ENCODE measurements around the gene SPOCK1.

The SPOCK1 gene

GRCh38 chr5:137184734-137185133, 314.4 kb downstream of the SPOCK1 start:
- Histone ChIP-seq H3K36me3 (no peaks in the 10 kb centered on the region), H3K4me3 (ENCODE audit: low read depth, low read length) (no peak overlapping the region), H3K27me3 (no peaks in the 10 kb centered on the region; the same call in 1 of the 2 replicates), H3K9me3 (no peaks in the 10 kb centered on the region), H3K4me1 (no peaks in the 10 kb centered on the region)
- TF ChIP-seq CTCF (IDR thresholded peaks at IDR 0.05; ENCODE audit: low read depth, low read length): no peak
- no peak for DNase-seq

- Histone ChIP-seq H3K27me3 (no peaks in the 10 kb centered on the region; the same call in 1 of the 2 replicates), H3K9me3 (no peaks in the 10 kb centered on the region)
- TF ChIP-seq CTCF (IDR thresholded peaks at IDR 0.05; ENCODE audit: low read depth, low read length): no peak
Observed at GRCh38 chr5:137182576-137182975, 316.6 kb downstream of the SPOCK1 start.

GRCh38 chr5:137181667-137182066, 317.5 kb downstream of the SPOCK1 start:
- TF ChIP-seq CTCF (IDR thresholded peaks at IDR 0.05; ENCODE audit: low read depth, low read length): no peak
- Histone ChIP-seq H3K4me1 (no peaks in the 10 kb centered on the region), H3K27me3 (no peaks in the 10 kb centered on the region; the same call in 1 of the 2 replicates), H3K36me3 (no peaks in the 10 kb centered on the region), H3K4me3 (ENCODE audit: low read depth, low read length) (no peak overlapping the region), H3K9me3 (no peaks in the 10 kb centered on the region)
- DNase-seq: no peak

More at GRCh38 chr5:137182576-137182975, 316.6 kb downstream of the SPOCK1 start:
- H3K36me3 ChIP-seq: no peaks in the 10 kb centered on the region
- DNase-seq: no peak
- H3K4me3 ChIP-seq (ENCODE audit: low read depth, low read length): no peak overlapping the region
- no peaks in the 10 kb centered on the region for H3K4me1 ChIP-seq

GRCh38 chr5:137179203-137179602, 319.9 kb downstream of the SPOCK1 start:
- no peak overlapping the region for H3K4me3 ChIP-seq (ENCODE audit: low read depth, low read length)
- H3K27me3 ChIP-seq: no peaks in the 10 kb centered on the region; the same call in 1 of the 2 replicates
- no peak for TF ChIP-seq CTCF (IDR thresholded peaks at IDR 0.05; ENCODE audit: low read depth, low read length)
- no peaks in the 10 kb centered on the region for H3K36me3 ChIP-seq
- H3K9me3 ChIP-seq: no peaks in the 10 kb centered on the region
- no peaks in the 10 kb centered on the region for H3K4me1 ChIP-seq
- DNase-seq: no peak

- TF ChIP-seq CTCF (IDR thresholded peaks at IDR 0.05; ENCODE audit: low read depth, low read length): no peak
- no peak overlapping the region for H3K4me3 ChIP-seq (ENCODE audit: low read depth, low read length)
- H3K36me3 ChIP-seq: no peaks in the 10 kb centered on the region
- H3K4me1 ChIP-seq: no peaks in the 10 kb centered on the region
- H3K27me3 ChIP-seq: no peaks in the 10 kb centered on the region
- DNase-seq: no peak
- H3K9me3 ChIP-seq: no peaks in the 10 kb centered on the region
Observed at GRCh38 chr5:137176609-137177008, 322.5 kb downstream of the SPOCK1 start.

- no peaks in the 10 kb centered on the region for H3K9me3 ChIP-seq
- no peak overlapping the region for H3K4me3 ChIP-seq (ENCODE audit: low read depth, low read length)
- no peaks in the 10 kb centered on the region for H3K27me3 ChIP-seq
- no peaks in the 10 kb centered on the region for H3K36me3 ChIP-seq
- H3K4me1 ChIP-seq: no peaks in the 10 kb centered on the region
- no peak for TF ChIP-seq CTCF (IDR thresholded peaks at IDR 0.05; ENCODE audit: low read depth, low read length)
- DNase-seq: no peak
Observed at GRCh38 chr5:137176126-137176525, 323.0 kb downstream of the SPOCK1 start.

Measured in BE2C (cell line).